ENCODE data around the gene VRK2.
"Not testable (repeated sequence)": the region's sequence is repeated elsewhere in the genome, so short reads cannot be mapped to it uniquely, and the experiment has no call there.

The VRK2 gene

DNA sequence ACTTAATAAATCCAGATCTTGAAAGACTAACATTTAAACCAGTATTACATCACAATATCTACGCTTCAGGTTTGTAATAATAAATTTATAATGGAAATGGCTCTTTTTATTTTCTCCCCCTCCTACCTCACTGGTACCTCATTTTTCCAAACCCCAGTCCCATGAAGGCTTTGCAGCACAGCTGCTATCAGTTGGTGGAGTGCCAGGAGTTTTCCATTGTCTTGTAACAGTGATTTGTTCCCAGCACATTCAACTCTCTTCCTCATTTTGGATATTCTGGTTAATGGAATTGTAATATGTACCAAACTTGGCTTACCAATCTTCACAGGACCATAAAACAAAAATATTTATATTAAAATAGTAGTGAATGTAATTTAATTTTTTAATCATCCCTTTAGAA lies 91.2 kb downstream of the VRK2 start:
- no peaks in the 10 kb centered on the region for H3K4me1 Mint-ChIP-seq
- H3K4me3 Mint-ChIP-seq = no peak overlapping the region
- ATAC-seq (replicated peaks) = no peak
- no peak for DNase-seq
- no peak overlapping the region for H3K27ac Mint-ChIP-seq
- H3K9me3 Mint-ChIP-seq = no peaks in the 10 kb centered on the region
- no peaks in the 10 kb centered on the region for H3K27me3 Mint-ChIP-seq
- H3K36me3 Mint-ChIP-seq = peaks cover 24 to 28% of the 10 kb centered on the region in 2 donors

DNA sequence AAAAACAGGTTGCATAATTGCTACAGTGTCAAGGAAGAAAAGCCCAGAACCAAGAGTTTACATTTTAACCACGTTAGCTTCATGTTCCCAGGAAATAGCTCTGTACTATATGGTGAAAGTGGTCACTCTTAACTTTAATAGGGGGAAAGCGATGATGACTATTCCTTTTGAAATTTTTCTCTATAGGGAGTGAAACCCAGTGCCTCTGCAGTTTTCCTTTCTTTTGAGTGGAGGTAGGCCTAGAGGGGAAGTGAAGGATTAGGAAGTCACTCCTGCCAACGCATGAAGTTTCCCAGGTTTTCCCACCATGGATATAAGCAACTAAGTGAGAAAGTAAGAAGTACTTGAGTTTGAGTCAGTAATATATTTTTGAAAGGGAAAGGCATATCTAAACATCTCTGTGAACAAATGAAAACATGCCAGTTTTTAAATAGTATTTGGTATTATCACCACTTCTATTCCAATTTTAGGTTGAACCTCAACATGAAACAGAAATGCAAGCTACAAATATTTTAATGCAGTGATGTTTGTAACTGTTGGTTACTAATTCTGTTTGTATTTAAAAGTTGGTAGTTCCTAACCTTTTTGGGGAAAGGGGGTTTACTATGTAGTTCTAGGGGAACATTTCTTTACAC lies 91.9 kb downstream of the VRK2 start:
- H3K27ac Mint-ChIP-seq = no peak overlapping the region
- no peaks in the 10 kb centered on the region for H3K9me3 Mint-ChIP-seq
- peaks cover 24 to 29% of the 10 kb centered on the region in 2 donors for H3K36me3 Mint-ChIP-seq
- H3K4me3 Mint-ChIP-seq = no peak overlapping the region
- DNase-seq = no peak
- no peak for ATAC-seq (replicated peaks)
- no peaks in the 10 kb centered on the region for H3K4me1 Mint-ChIP-seq
- no peaks in the 10 kb centered on the region for H3K27me3 Mint-ChIP-seq

- Mint-ChIP-seq H3K27ac (no peak overlapping the region), H3K4me3 (no peak overlapping the region), H3K36me3 (peaks cover 24 to 42% of the 10 kb centered on the region in 2 donors), H3K9me3 (no peaks in the 10 kb centered on the region), H3K27me3 (no peaks in the 10 kb centered on the region), H3K4me1 (no peaks in the 10 kb centered on the region)
- ATAC-seq (replicated peaks) (no peak), DNase-seq (no peak)
Measured at GRCh38 chr2:58140508-58141072, 94.0 kb downstream of the VRK2 start.

DNA sequence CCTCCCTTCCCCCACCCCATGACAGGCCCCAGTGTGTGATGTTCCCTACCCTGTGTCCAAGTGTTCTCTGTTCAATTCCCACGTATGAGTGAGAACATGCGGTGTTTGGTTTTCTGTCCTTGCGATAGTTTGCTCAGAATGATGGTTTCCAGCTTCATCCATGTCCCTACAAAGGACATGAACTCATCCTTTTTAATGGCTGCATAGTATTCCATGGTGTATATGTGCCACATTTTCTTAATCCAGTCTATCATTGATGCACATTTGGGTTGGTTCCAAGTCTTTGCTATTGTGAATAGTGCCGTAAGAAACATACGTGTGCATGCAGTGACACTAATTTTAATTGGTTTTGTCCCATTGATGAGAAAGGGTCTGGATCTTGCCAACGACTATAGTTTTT lies 99.2 kb downstream of the VRK2 start:
- H3K27ac Mint-ChIP-seq = not testable (repeated sequence)

GRCh38 chr2:58146707-58147106 lies 100.1 kb downstream of the VRK2 start:
- DNase-seq (no peak), ATAC-seq (replicated peaks) (no peak)
- Mint-ChIP-seq H3K9me3 (no peaks in the 10 kb centered on the region), H3K4me3 (no peak overlapping the region), H3K36me3 (peaks cover 18 to 43% of the 10 kb centered on the region in 2 donors), H3K27ac (no peak overlapping the region), H3K27me3 (no peaks in the 10 kb centered on the region), H3K4me1 (no peaks in the 10 kb centered on the region)

More for the DNA sequence above, 99.2 kb downstream of the VRK2 start:
- DNase-seq; H3K4me3 Mint-ChIP-seq; H3K9me3 Mint-ChIP-seq; H3K4me1 Mint-ChIP-seq; H3K27me3 Mint-ChIP-seq; ATAC-seq (replicated peaks): not testable (repeated sequence)
- peaks cover 18 to 35% of the 10 kb centered on the region in 2 donors for H3K36me3 Mint-ChIP-seq

GRCh38 chr2:58155160-58155778 lies 108.7 kb downstream of the VRK2 start:
- Mint-ChIP-seq H3K4me1 (no peaks in the 10 kb centered on the region), H3K9me3 (peaks cover 0 to 2% of the 10 kb centered on the region in 2 donors), H3K4me3 (no peak overlapping the region), H3K27ac (no peak overlapping the region), H3K27me3 (no peaks in the 10 kb centered on the region), H3K36me3 (peaks cover 34 to 66% of the 10 kb centered on the region in 2 donors)
- DNase-seq (no peak), ATAC-seq (replicated peaks) (no peak)

- Mint-ChIP-seq H3K36me3 (peaks cover 40 to 65% of the 10 kb centered on the region in 2 donors), H3K27me3 (no peaks in the 10 kb centered on the region), H3K9me3 (peaks cover 0 to 2% of the 10 kb centered on the region in 2 donors), H3K4me3 (no peak overlapping the region), H3K27ac (no peak overlapping the region), H3K4me1 (no peaks in the 10 kb centered on the region)
- DNase-seq = no peak
- ATAC-seq (replicated peaks) = no peak
Measured at GRCh38 chr2:58156780-58157179, 110.2 kb downstream of the VRK2 start.

DNA sequence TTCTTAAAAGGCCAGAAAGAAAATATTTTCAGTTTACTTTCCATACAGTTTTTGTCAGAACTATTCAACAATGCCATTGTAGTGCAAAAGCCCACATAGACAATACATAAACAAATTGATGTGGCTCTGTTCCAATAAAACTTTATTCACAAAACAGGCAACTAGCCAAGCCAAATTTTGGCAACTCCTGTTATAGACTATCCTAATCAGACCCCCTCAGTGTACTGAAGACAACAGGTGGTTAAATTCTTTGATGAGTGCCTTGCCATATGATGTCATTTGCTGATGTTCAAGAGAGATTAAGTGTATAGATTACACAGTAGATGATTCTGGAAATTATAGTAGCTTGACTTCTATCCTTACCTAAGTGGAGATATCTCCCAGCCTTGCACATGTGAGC lies 111.1 kb downstream of the VRK2 start:
- Mint-ChIP-seq H3K36me3 (peaks cover 38 to 58% of the 10 kb centered on the region in 2 donors), H3K9me3 (peaks cover 0 to 2% of the 10 kb centered on the region in 2 donors), H3K27me3 (no peaks in the 10 kb centered on the region), H3K27ac (no peak overlapping the region), H3K4me3 (no peak overlapping the region), H3K4me1 (no peaks in the 10 kb centered on the region)
- ATAC-seq (replicated peaks) (no peak), DNase-seq (no peak)

DNA sequence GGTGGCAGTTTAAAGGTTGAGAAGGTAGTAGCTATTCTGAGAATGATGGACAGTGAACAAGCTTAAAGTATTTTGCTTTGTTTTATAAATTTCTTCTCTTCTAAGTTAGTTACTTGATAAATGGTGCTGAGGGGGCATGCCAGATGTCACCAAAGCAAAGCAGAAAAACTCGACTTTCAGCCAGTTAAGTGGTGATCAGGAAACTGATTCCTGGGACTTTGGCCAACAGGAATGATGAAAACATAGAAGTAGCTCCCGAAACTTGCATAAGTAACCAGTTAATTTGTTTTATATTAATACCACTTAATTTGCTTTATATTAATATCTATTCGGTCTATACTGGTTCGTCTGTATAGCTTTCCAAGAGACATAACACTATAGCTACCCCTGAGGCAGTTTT lies 111.9 kb downstream of the VRK2 start:
- DNase-seq (no peak), ATAC-seq (replicated peaks) (no peak)
- H3K4me1 Mint-ChIP-seq = no peaks in the 10 kb centered on the region
- no peak overlapping the region for H3K4me3 Mint-ChIP-seq
- H3K36me3 Mint-ChIP-seq = peaks cover 32 to 51% of the 10 kb centered on the region in 2 donors
- H3K9me3 Mint-ChIP-seq = peaks cover 0 to 2% of the 10 kb centered on the region in 2 donors
- H3K27ac Mint-ChIP-seq = no peak overlapping the region
- no peaks in the 10 kb centered on the region for H3K27me3 Mint-ChIP-seq

- Mint-ChIP-seq H3K27me3 (no peaks in the 10 kb centered on the region), H3K27ac (no peak overlapping the region), H3K4me3 (no peak overlapping the region), H3K9me3 (no peaks in the 10 kb centered on the region), H3K4me1 (no peaks in the 10 kb centered on the region), H3K36me3 (peaks cover 14 to 23% of the 10 kb centered on the region in 2 donors)
- DNase-seq (no peak), ATAC-seq (replicated peaks) (no peak)
Measured at GRCh38 chr2:58163913-58164312, 117.3 kb downstream of the VRK2 start.

DNA sequence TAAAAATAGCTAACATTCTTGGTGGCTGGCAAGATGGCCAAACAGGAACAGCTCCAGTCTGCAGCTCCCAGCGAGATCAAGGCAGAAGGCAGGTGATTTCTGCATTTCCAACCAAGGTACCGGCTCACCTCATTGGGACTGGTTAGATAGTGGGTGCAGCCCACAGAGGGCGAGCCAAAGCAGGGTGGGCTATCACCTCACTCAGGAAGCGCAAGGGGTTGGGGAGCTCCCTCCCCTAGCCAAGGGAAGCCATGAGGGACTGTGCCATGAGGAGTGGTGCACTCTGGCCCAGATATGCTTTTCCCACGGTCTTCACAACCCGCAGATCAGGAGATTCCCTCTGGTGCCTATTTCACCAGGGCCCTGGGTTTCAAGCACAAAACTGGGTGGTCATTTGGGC lies 121.5 kb downstream of the VRK2 start:
- H3K27ac Mint-ChIP-seq; H3K27me3 Mint-ChIP-seq; H3K4me3 Mint-ChIP-seq; ATAC-seq (replicated peaks); H3K4me1 Mint-ChIP-seq; DNase-seq: not testable (repeated sequence)
- peaks cover 39 to 44% of the 10 kb centered on the region in 2 donors for H3K36me3 Mint-ChIP-seq
- peaks cover 15 to 20% of the 10 kb centered on the region in 2 donors for H3K9me3 Mint-ChIP-seq

DNA sequence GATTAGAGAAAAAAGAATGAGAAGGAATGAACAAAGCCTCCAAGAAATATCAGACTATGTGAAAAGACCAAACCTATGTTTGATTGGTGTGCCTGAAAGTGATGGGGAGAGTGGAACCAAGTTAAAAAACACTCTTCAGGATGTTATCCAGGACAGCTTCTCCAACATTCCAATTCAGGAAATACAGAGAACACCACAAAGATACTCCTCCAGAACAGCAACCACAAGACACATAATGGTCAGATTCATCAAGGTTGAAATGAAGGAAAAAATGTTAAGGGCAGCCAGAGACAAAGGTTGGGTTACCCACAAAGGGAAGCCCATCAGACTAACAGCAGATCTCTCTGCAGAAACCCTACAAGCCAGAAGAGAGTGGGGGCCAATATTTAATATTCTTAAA lies 123.2 kb downstream of the VRK2 start:
- H3K27ac Mint-ChIP-seq, H3K4me3 Mint-ChIP-seq: not testable (repeated sequence)

GRCh38 chr2:58170334-58170933 lies 123.8 kb downstream of the VRK2 start:
- H3K27me3 Mint-ChIP-seq; H3K4me1 Mint-ChIP-seq; H3K4me3 Mint-ChIP-seq; DNase-seq; ATAC-seq (replicated peaks); H3K27ac Mint-ChIP-seq: not testable (repeated sequence)
- Mint-ChIP-seq H3K36me3 (peaks cover 52 to 59% of the 10 kb centered on the region in 2 donors), H3K9me3 (peaks cover 20 to 27% of the 10 kb centered on the region in 2 donors)

More for the DNA sequence above, 123.2 kb downstream of the VRK2 start:
- Mint-ChIP-seq H3K36me3 (peaks cover 52 to 57% of the 10 kb centered on the region in 2 donors), H3K9me3 (peaks cover 20 to 27% of the 10 kb centered on the region in 2 donors)
- DNase-seq; H3K4me1 Mint-ChIP-seq; ATAC-seq (replicated peaks); H3K27me3 Mint-ChIP-seq: not testable (repeated sequence)

- H3K4me3 Mint-ChIP-seq; H3K27me3 Mint-ChIP-seq; DNase-seq; H3K4me1 Mint-ChIP-seq; H3K27ac Mint-ChIP-seq; ATAC-seq (replicated peaks): not testable (repeated sequence)
- Mint-ChIP-seq H3K9me3 (peaks cover 20 to 27% of the 10 kb centered on the region in 2 donors), H3K36me3 (peaks cover 56 to 63% of the 10 kb centered on the region in 2 donors)
Measured at GRCh38 chr2:58171831-58172230, 125.2 kb downstream of the VRK2 start.
